Measurements from ENCODE around the gene TMEM161A.
A peak's percentile ranks its signal among the peaks of the same experiment; 100 is the strongest.
"Not testable (repeated sequence)": the region's sequence is repeated elsewhere in the genome, so short reads cannot be mapped to it uniquely, and the experiment has no call there.

The TMEM161A gene

GRCh38 chr19:19110410-19111135, 27.7 kb downstream of the TMEM161A start:
- H3K4me3 ChIP-seq (ENCODE audit: low read length), result no peak overlapping the region
- no peak for TF ChIP-seq CTCF (IDR thresholded peaks at IDR 0.05; ENCODE audit: insufficient read depth, low read depth, low read length, missing control alignments)
- peak; percentile 22 for DNase-seq (ENCODE audit: low read depth)

GRCh38 chr19:19109601-19110000, 28.7 kb downstream of the TMEM161A start:
- no peak overlapping the region for H3K4me3 ChIP-seq (ENCODE audit: low read length)
- no peak for TF ChIP-seq CTCF (IDR thresholded peaks at IDR 0.05; ENCODE audit: insufficient read depth, low read depth, low read length, missing control alignments)
- no peak for DNase-seq (ENCODE audit: low read depth)

GRCh38 chr19:19107654-19108053, 30.6 kb downstream of the TMEM161A start:
- no peak for TF ChIP-seq CTCF (IDR thresholded peaks at IDR 0.05; ENCODE audit: insufficient read depth, low read depth, low read length, missing control alignments)

GRCh38 chr19:19106938-19107337, 31.3 kb downstream of the TMEM161A start:
- DNase-seq (ENCODE audit: low read depth); H3K4me3 ChIP-seq (ENCODE audit: low read length): not testable (repeated sequence)

More at GRCh38 chr19:19107654-19108053, 30.6 kb downstream of the TMEM161A start:
- DNase-seq (ENCODE audit: low read depth), result no peak
- H3K4me3 ChIP-seq (ENCODE audit: low read length), result no peak overlapping the region

- DNase-seq (ENCODE audit: low read depth), result no peak
- TF ChIP-seq CTCF (IDR thresholded peaks at IDR 0.05; ENCODE audit: insufficient read depth, low read depth, low read length, missing control alignments), result no peak
- H3K4me3 ChIP-seq (ENCODE audit: low read length), result peak overlapping the region; percentile 51
Measured at GRCh38 chr19:19106056-19106551, 32.2 kb downstream of the TMEM161A start.

- no peak for TF ChIP-seq CTCF (IDR thresholded peaks at IDR 0.05; ENCODE audit: insufficient read depth, low read depth, low read length, missing control alignments)
- H3K4me3 ChIP-seq (ENCODE audit: low read length), result peak overlapping the region; percentile 51
Measured at GRCh38 chr19:19105365-19106055, 32.8 kb downstream of the TMEM161A start.

GRCh38 chr19:19103167-19103566, 35.1 kb downstream of the TMEM161A start:
- no peak for TF ChIP-seq CTCF (IDR thresholded peaks at IDR 0.05; ENCODE audit: insufficient read depth, low read depth, low read length, missing control alignments)

More at GRCh38 chr19:19105365-19106055, 32.8 kb downstream of the TMEM161A start:
- DNase-seq (ENCODE audit: low read depth), result peak; percentile 65

GRCh38 chr19:19102566-19102965, 35.7 kb downstream of the TMEM161A start:
- H3K4me3 ChIP-seq (ENCODE audit: low read length); DNase-seq (ENCODE audit: low read depth): not testable (repeated sequence)

More at GRCh38 chr19:19103167-19103566, 35.1 kb downstream of the TMEM161A start:
- H3K4me3 ChIP-seq (ENCODE audit: low read length), result no peak overlapping the region
- DNase-seq (ENCODE audit: low read depth), result peak; percentile 64
